Activated naive CD8-positive, alpha-beta T cell treated with anti-CD3 and anti-CD28 coated beads for 36 hours (primary cell): ENCODE measurements around the gene LRBA. TPM values are rescaled to one million over a fixed set of nuclear protein-coding genes. Genes with fewer than 3 reads are reported as not detected.

Source experiments
- DNase-seq: peaks from one replicate; pipeline ENCODE4 v3.0.0; 2021
- H3K27ac Mint-ChIP-seq: one replicate; pipeline ENCODE4 v1.8.0; 2022; ENCODE audit warnings: mild to moderate bottlenecking, moderate library complexity, mixed read lengths
- H3K27me3 Mint-ChIP-seq: one replicate; pipeline ENCODE4 v1.8.0; 2022; ENCODE audit warnings: mild to moderate bottlenecking, mixed read lengths
- H3K36me3 Mint-ChIP-seq: one replicate; pipeline ENCODE4 v1.8.0; 2021; ENCODE audit warnings: mild to moderate bottlenecking, mixed read lengths
- H3K4me1 Mint-ChIP-seq: one replicate; pipeline ENCODE4 v1.8.0; 2021; ENCODE audit warnings: mixed read lengths
- H3K4me3 Mint-ChIP-seq: one replicate; pipeline ENCODE4 v1.8.0; 2022; ENCODE audit warnings: mild to moderate bottlenecking, moderate library complexity, mixed read lengths
- H3K9me3 Mint-ChIP-seq: one replicate; pipeline ENCODE4 v1.8.0; 2022; ENCODE audit warnings: mixed read lengths
- total RNA-seq, 2 experiments: library from RNA; stranded (reverse); gene quantifications; one replicate each; pipeline ENCODE4 v1.2.3, GENCODE V29; 2021

The LRBA gene
- total RNA-seq, 2 experiments from 2014 or later: 52.5 to 61.2 TPM

DNA sequence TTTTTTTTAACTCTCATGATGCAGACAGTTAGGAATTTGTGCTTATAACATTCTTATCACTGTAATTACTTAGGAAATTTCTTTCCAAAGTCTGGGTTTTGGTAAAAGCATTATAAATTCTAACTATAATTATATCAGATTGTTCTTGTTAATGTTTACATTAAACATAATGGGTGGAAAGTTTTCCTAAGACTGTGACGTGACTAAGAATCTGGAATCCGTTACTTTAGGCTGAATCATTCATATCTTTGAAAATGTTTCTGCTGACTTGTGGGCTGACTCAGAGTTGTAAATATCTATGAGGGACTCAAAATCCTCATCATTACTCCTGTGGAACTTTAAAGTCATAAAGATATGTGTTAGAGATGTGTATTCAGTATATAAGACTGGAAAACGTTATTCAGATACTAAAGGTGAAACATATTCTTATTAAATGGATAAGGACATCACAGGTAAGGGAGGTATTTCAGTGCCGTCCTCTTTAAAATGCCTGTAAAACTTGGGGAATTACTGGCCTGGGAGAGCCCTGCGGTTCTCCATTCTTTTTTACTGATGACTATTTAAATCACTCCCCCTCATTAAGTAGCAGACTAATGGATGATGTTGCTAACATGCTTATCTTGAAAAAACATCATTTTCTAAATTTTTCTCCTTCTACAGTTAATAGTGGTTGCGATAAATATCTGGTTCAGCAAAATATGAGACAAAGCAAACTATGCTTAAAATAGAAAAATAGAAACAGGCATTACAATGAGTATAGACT lies 777.8 kb downstream of the LRBA start:
- H3K4me1 Mint-ChIP-seq: no peaks in the 10 kb centered on the region
- H3K4me3 Mint-ChIP-seq: no peak overlapping the region
- no peaks in the 10 kb centered on the region for H3K9me3 Mint-ChIP-seq
- no peak overlapping the region for H3K27ac Mint-ChIP-seq
- H3K27me3 Mint-ChIP-seq: peaks cover 8% of the 10 kb centered on the region
- no peak for DNase-seq
- no peaks in the 10 kb centered on the region for H3K36me3 Mint-ChIP-seq

GRCh38 chr4:150236626-150237025 lies 778.5 kb downstream of the LRBA start:
- Mint-ChIP-seq H3K4me1 (no peaks in the 10 kb centered on the region), H3K27ac (no peak overlapping the region), H3K9me3 (no peaks in the 10 kb centered on the region), H3K36me3 (no peaks in the 10 kb centered on the region), H3K27me3 (peaks cover 8% of the 10 kb centered on the region), H3K4me3 (no peak overlapping the region)
- no peak for DNase-seq

DNA sequence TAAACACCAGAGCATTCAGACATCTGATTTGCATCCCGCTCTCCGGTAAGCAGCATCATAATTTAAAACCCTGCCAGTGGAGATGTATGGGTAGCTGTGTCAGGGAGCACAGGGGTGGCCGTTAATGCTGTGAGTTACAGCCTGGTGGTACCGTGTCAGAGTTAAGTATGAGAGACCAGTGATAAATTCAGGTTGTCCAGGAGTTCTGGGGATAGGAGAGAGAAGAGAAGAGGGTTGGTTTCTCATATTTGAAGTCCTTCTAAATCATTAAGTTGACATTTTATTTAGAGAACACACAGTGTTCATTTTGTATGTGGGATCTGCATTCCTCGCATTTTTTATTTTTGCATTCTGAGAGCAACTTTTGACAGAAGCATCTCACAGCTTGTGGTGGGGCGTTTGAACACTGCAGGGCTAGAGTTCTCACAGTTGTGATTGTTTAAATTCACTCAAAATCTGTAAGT lies 779.2 kb downstream of the LRBA start:
- H3K27me3 Mint-ChIP-seq: peaks cover 8% of the 10 kb centered on the region
- H3K4me1 Mint-ChIP-seq: no peaks in the 10 kb centered on the region
- no peaks in the 10 kb centered on the region for H3K9me3 Mint-ChIP-seq
- H3K36me3 Mint-ChIP-seq: no peaks in the 10 kb centered on the region
- DNase-seq: no peak
- H3K27ac Mint-ChIP-seq: no peak overlapping the region
- no peak overlapping the region for H3K4me3 Mint-ChIP-seq

GRCh38 chr4:150235317-150235716 lies 779.8 kb downstream of the LRBA start:
- Mint-ChIP-seq H3K27ac (no peak overlapping the region), H3K27me3 (peaks cover 8% of the 10 kb centered on the region), H3K4me1 (no peaks in the 10 kb centered on the region), H3K9me3 (no peaks in the 10 kb centered on the region), H3K36me3 (no peaks in the 10 kb centered on the region), H3K4me3 (no peak overlapping the region)
- DNase-seq: no peak

DNA sequence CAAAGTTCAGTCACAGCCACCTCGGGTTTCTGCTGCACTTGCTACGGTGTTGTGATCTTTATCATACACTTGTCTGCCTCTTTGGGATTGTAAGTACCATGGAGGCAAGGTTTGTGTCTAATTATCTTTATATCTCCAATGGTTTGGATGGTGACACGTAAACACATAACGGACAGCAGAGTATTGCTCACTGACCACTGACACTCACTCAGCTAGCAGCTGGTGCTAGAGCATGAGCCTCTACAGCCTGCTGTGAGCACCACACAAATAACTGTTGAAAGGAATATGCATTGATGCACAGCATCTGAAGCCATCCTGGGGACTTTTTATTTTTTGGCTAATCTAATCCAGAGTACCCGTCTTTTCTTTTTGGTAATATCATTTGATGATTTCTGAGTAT lies 780.8 kb downstream of the LRBA start:
- H3K36me3 Mint-ChIP-seq: no peaks in the 10 kb centered on the region
- H3K27me3 Mint-ChIP-seq: peaks cover 8% of the 10 kb centered on the region
- no peak for DNase-seq
- no peaks in the 10 kb centered on the region for H3K9me3 Mint-ChIP-seq
- no peak overlapping the region for H3K27ac Mint-ChIP-seq
- no peak overlapping the region for H3K4me3 Mint-ChIP-seq
- H3K4me1 Mint-ChIP-seq: no peaks in the 10 kb centered on the region

DNA sequence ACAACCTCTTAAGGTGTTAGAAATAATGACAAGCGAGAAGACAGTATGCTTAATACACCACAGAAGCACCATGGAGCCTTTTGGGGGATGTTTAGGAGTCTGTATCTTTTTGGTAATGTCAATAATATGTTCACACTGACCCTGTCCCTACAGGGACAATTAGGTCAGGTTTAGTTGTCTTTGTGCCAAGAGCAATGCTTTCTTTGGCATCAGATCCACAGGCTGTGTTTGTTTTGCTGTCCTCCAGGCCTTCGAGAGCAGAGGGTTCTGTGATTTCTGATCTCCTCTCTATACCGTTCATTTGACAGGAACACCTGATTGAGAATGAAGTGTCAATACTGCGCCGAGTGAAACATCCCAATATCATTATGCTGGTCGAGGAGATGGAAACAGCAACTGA lies 783.1 kb downstream of the LRBA start:
- DNase-seq: no peak
- Mint-ChIP-seq H3K27me3 (peaks cover 8% of the 10 kb centered on the region), H3K9me3 (no peaks in the 10 kb centered on the region)

DNA sequence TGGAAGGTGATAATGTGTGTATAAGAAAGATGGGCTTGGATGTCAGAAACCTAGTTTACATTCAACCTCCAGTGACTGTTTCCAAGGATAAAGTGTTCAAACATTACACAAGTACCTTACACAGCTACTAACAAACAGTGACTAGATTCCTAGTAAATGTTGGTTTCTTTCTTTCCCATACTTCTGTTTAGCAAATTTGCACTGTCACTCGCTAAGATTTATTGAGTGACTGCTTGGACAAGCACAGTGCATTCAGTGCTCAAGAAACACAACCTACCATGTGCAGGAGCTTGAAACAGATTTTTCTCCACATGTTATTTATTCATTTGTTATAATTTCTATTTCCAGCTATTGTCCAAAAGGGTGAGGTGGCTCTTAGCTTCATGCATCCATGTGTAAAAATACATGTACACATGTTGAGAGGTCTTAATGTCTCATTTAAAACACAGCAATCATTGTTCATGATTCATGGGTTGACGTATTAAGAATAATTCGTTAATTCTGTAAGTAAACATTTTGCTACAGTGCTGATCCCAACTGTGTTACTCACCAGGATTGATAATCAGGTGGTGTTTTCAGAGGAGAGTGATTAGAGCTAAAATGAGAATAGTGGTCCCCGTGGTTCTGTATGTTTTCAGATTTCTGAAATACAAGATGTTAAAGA lies 783.8 kb downstream of the LRBA start:
- no peaks in the 10 kb centered on the region for H3K36me3 Mint-ChIP-seq
- no peak overlapping the region for H3K4me3 Mint-ChIP-seq
- no peak overlapping the region for H3K27ac Mint-ChIP-seq
- H3K27me3 Mint-ChIP-seq: peaks cover 8% of the 10 kb centered on the region
- no peaks in the 10 kb centered on the region for H3K9me3 Mint-ChIP-seq
- H3K4me1 Mint-ChIP-seq: no peaks in the 10 kb centered on the region
- no peak for DNase-seq

More for the DNA sequence above, 783.1 kb downstream of the LRBA start:
- Mint-ChIP-seq H3K4me1 (no peaks in the 10 kb centered on the region), H3K36me3 (no peaks in the 10 kb centered on the region), H3K27ac (no peak overlapping the region), H3K4me3 (no peak overlapping the region)

GRCh38 chr4:150230561-150230960 lies 784.5 kb downstream of the LRBA start:
- Mint-ChIP-seq H3K4me3 (no peak overlapping the region), H3K36me3 (no peaks in the 10 kb centered on the region), H3K4me1 (no peaks in the 10 kb centered on the region), H3K27ac (no peak overlapping the region), H3K27me3 (peaks cover 13% of the 10 kb centered on the region), H3K9me3 (no peaks in the 10 kb centered on the region)
- no peak for DNase-seq

DNA sequence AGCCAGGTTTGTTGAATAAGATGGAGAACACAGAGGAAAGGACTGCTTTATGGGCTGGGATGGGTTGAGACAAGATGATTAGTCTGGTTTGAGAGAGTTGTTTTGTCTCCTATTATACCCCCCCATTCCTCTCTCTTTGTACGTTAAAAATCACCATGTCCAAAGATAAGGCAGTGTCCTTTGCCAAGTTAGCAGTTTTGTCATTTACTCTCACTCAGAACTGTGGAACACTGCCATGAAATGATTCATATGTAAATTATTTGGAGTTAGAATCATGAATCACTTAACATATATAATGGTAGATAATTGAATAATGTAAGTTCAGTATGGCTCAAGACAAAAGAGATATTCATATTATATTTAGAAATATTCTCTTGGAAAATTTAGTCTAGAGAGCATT lies 785.6 kb downstream of the LRBA start:
- Mint-ChIP-seq H3K4me3 (no peak overlapping the region), H3K4me1 (no peaks in the 10 kb centered on the region), H3K9me3 (no peaks in the 10 kb centered on the region), H3K36me3 (no peaks in the 10 kb centered on the region), H3K27ac (no peak overlapping the region), H3K27me3 (peaks cover 6% of the 10 kb centered on the region)
- no peak for DNase-seq

DNA sequence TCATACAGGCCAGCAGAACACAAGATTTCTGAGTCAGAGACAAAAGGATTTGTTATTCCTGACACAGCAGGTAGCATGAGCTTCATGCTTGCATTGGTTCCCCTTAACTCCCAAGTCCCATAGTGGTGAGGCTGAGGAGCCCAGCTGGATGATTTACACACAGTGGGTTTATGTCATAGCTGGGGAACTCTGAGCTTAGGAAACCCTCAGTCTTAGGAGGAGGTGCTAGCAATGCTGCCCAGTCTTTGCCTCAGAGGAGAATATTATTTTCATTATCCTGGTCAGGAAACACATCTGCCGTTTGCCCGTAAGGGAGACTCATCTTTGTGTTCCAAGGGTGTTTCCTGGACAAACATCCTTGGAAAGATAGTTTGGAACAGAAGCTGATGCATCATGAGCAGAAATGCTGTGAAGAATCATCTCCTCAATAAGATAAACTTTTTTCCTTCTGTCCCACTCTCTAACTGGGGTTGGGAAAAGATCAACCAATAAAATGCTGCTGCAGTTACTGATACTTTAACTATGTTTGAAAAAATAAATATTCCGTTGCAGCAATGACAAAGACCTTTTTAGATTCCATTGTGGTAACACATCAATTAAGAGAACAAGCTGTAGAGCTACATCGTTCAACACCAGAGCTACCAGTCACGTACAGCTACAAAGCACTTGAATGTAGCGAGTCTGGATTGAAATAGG lies 790.0 kb downstream of the LRBA start:
- DNase-seq: no peak
- H3K4me3 Mint-ChIP-seq: no peak overlapping the region
- no peaks in the 10 kb centered on the region for H3K36me3 Mint-ChIP-seq
- no peaks in the 10 kb centered on the region for H3K9me3 Mint-ChIP-seq
- no peak overlapping the region for H3K27ac Mint-ChIP-seq
- peaks cover 6% of the 10 kb centered on the region for H3K27me3 Mint-ChIP-seq
- H3K4me1 Mint-ChIP-seq: no peaks in the 10 kb centered on the region

DNA sequence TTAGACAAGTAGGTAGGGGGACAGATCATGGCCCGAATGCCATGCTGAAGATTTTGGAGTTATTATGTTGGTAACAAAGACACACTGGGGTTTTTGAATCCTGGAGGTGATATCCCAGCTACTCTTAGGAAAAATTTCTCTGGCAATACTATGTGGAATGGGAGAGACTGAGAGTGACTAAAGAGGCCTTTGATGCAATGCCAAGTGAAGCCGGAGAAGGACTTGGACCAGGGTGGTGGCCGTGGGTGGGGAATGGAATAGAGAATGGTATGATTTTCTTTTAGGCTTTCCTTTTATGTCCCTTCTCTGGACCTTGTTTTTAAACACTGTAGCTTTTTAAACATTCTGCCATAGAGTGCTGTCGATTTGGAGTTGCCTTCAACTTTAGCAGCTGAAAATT lies 795.2 kb downstream of the LRBA start:
- no peak overlapping the region for H3K4me3 Mint-ChIP-seq
- H3K27ac Mint-ChIP-seq: no peak overlapping the region
- no peak for DNase-seq
- no peaks in the 10 kb centered on the region for H3K4me1 Mint-ChIP-seq
- H3K9me3 Mint-ChIP-seq: no peaks in the 10 kb centered on the region
- no peaks in the 10 kb centered on the region for H3K36me3 Mint-ChIP-seq
- no peaks in the 10 kb centered on the region for H3K27me3 Mint-ChIP-seq

- Mint-ChIP-seq H3K27ac (no peak overlapping the region), H3K9me3 (no peaks in the 10 kb centered on the region)
- no peak for DNase-seq
These were observed 796.6 kb downstream of the LRBA start for GRCh38 chr4:150218447-150218846.

GRCh38 chr4:150217808-150218207 lies 797.3 kb downstream of the LRBA start:
- no peaks in the 10 kb centered on the region for H3K9me3 Mint-ChIP-seq
- peaks cover 3% of the 10 kb centered on the region for H3K27me3 Mint-ChIP-seq
- no peak overlapping the region for H3K4me3 Mint-ChIP-seq
- no peaks in the 10 kb centered on the region for H3K4me1 Mint-ChIP-seq
- H3K27ac Mint-ChIP-seq: no peak overlapping the region
- H3K36me3 Mint-ChIP-seq: no peaks in the 10 kb centered on the region
- no peak for DNase-seq

More at GRCh38 chr4:150218447-150218846, 796.6 kb downstream of the LRBA start:
- H3K4me1 Mint-ChIP-seq: no peaks in the 10 kb centered on the region
- H3K27me3 Mint-ChIP-seq: peaks cover 3% of the 10 kb centered on the region
- H3K36me3 Mint-ChIP-seq: no peaks in the 10 kb centered on the region
- no peak overlapping the region for H3K4me3 Mint-ChIP-seq

GRCh38 chr4:150217192-150217591 lies 797.9 kb downstream of the LRBA start:
- Mint-ChIP-seq H3K36me3 (no peaks in the 10 kb centered on the region), H3K27ac (no peak overlapping the region), H3K9me3 (no peaks in the 10 kb centered on the region), H3K4me3 (no peak overlapping the region), H3K27me3 (peaks cover 3% of the 10 kb centered on the region), H3K4me1 (no peaks in the 10 kb centered on the region)
- DNase-seq: no peak

GRCh38 chr4:150216726-150217125 lies 798.4 kb downstream of the LRBA start:
- Mint-ChIP-seq H3K4me1 (no peaks in the 10 kb centered on the region), H3K27me3 (peaks cover 3% of the 10 kb centered on the region), H3K4me3 (no peak overlapping the region), H3K36me3 (no peaks in the 10 kb centered on the region), H3K9me3 (no peaks in the 10 kb centered on the region), H3K27ac (no peak overlapping the region)
- no peak for DNase-seq
